Testis (tissue), 2 donors: ENCODE data around the gene FAM184A.

Source experiments
- CTCF ChIP-seq, 3 experiments: fragments of 450-650 bp in 2 of 3; fragments of 200-600 bp in 1 of 3; sonication (generic) in 1 of 3; IDR thresholded peaks; one replicate each; pipeline ENCODE4 v1.5.1; 2016 to 2019; ENCODE audit warnings: antibody characterized with exemption in 3 of 3, mild to moderate bottlenecking in 2 of 3, moderate library complexity in 1 of 3
- POLR2A ChIP-seq: fragments of 450-650 bp; IDR thresholded peaks from one replicate; pipeline ENCODE4 v1.6.1; 2017; ENCODE audit warnings: antibody characterized with exemption, mild to moderate bottlenecking, moderate library complexity

- TF ChIP-seq CTCF (IDR thresholded peaks at IDR 0.05) (no peak), POLR2A (no peak)
These were observed 11.9 kb downstream of the FAM184A start for GRCh38 chr6:119066517-119066916.
